ENCODE data around the gene NPFFR1.

Gene NPFFR1

DNA sequence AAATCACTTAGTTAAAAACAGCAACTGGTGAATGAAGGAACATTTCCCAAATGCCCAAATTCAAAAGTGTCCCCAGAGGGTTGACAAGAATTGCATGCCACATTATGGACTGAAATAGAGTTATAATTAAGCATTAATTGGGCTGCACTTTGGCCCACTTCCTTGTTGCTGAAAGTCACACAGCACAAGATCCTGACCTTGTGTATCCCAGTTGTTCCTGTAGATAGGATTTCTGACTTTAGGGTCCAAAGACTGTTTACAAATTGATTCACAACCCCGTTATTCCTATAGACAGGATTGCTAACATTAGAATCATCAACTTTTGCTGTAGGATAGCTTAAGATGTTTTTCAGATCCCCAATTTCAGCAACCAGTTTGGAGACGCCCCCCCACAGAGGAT lies 31.5 kb upstream of the NPFFR1 start:
- H3K27me3 ChIP-seq (ENCODE audit: insufficient read depth, low read length), result no peaks in the 10 kb centered on the region
- H3K4me1 ChIP-seq (ENCODE audit: insufficient read depth, low read length), result no peaks in the 10 kb centered on the region
- H3K4me3 ChIP-seq (ENCODE audit: low read length), result no peak overlapping the region
- no peaks in the 10 kb centered on the region for H3K36me3 ChIP-seq (ENCODE audit: insufficient read depth, low read length)
- H3K9me3 ChIP-seq (ENCODE audit: insufficient read depth, low read depth, low read length), result no peaks in the 10 kb centered on the region
- no peak overlapping the region for H3K27ac ChIP-seq (ENCODE audit: low read depth, low read length)
- WGBS, result 82% methylated on average over 2 of the region's 2 CpGs
- H3K9ac ChIP-seq (ENCODE audit: low read depth, low read length), result no peak overlapping the region

DNA sequence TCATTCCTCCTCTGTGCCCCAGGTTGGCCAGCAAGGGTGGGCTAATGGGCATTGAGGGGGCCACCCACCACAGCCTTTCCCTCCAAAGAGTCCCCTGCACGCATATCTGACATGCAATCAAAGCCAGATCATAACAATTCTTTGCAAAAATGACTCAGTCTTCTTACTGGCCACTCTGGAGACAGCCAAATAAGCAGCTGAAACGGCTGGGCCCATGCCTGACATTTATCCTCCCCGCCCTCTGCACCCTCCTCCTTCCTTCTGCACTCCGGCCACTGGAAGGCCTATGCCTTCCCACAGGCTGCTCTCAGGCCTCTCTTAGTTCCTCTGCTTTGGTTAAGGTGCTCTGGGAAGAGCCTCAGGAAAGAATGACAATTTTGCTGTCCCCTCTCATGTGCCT lies 29.2 kb upstream of the NPFFR1 start:
- 80% methylated on average over 4 of the region's 4 CpGs for WGBS
- no peaks in the 10 kb centered on the region for H3K9me3 ChIP-seq (ENCODE audit: insufficient read depth, low read depth, low read length)
- no peak overlapping the region for H3K9ac ChIP-seq (ENCODE audit: low read depth, low read length)
- H3K27me3 ChIP-seq (ENCODE audit: insufficient read depth, low read length), result no peaks in the 10 kb centered on the region
- no peaks in the 10 kb centered on the region for H3K36me3 ChIP-seq (ENCODE audit: insufficient read depth, low read length)
- no peaks in the 10 kb centered on the region for H3K4me1 ChIP-seq (ENCODE audit: insufficient read depth, low read length)
- no peak overlapping the region for H3K27ac ChIP-seq (ENCODE audit: low read depth, low read length)
- no peak overlapping the region for H3K4me3 ChIP-seq (ENCODE audit: low read length)

GRCh38 chr10:70312249-70312648 lies 28.4 kb upstream of the NPFFR1 start:
- no peaks in the 10 kb centered on the region for H3K9me3 ChIP-seq (ENCODE audit: insufficient read depth, low read depth, low read length)
- H3K27me3 ChIP-seq (ENCODE audit: insufficient read depth, low read length), result no peaks in the 10 kb centered on the region
- no peak overlapping the region for H3K9ac ChIP-seq (ENCODE audit: low read depth, low read length)
- no peak overlapping the region for H3K27ac ChIP-seq (ENCODE audit: low read depth, low read length)
- H3K36me3 ChIP-seq (ENCODE audit: insufficient read depth, low read length), result no peaks in the 10 kb centered on the region
- WGBS, result 86% methylated on average over 5 of the region's 5 CpGs
- no peaks in the 10 kb centered on the region for H3K4me1 ChIP-seq (ENCODE audit: insufficient read depth, low read length)
- H3K4me3 ChIP-seq (ENCODE audit: low read length), result no peak overlapping the region

DNA sequence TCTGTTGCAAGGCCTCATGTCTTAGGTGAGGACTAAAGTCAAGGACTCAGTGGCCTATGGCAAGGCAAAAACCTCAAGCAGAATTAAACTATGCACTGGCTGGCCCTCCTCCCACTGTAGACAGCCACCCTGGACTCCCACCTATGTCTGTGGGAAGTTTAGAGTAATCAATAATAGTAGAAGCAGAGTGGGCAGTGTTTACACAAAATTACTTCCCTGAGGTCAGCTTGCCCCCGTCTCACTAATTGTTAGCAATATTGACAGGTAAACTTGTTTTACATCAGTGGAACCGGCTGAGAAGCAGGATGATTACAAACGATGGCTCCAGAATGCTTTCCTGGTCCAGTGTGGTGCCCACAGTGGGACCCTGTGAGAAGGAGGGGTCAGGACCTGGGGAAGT lies 27.9 kb upstream of the NPFFR1 start:
- 94% methylated on average over 3 of the region's 3 CpGs for WGBS
- Histone ChIP-seq H3K36me3 (ENCODE audit: insufficient read depth, low read length) (no peaks in the 10 kb centered on the region), H3K27me3 (ENCODE audit: insufficient read depth, low read length) (no peaks in the 10 kb centered on the region), H3K27ac (ENCODE audit: low read depth, low read length) (no peak overlapping the region), H3K9ac (ENCODE audit: low read depth, low read length) (no peak overlapping the region), H3K4me3 (ENCODE audit: low read length) (no peak overlapping the region), H3K4me1 (ENCODE audit: insufficient read depth, low read length) (no peaks in the 10 kb centered on the region), H3K9me3 (ENCODE audit: insufficient read depth, low read depth, low read length) (no peaks in the 10 kb centered on the region)

DNA sequence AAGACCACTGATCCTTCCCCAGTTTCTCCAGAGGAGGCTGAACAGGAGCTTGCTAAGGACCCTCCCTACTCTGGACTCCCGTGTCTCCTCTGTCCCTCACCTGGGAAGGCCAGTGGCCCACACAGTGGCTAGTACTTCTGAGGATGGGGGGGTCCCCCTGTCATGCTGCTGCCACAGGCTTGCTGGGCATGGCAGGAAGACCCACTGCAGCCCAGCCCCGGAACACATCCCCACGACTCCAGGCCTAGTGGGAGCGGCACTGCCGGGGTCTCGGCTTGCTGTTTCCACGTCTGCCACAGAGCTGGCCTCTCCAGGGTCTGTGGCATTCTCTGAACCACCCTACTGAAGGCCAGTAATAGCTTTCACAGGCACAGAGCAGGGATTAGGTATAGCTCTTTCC lies 25.9 kb upstream of the NPFFR1 start:
- no peak overlapping the region for H3K9ac ChIP-seq (ENCODE audit: low read depth, low read length)
- H3K27ac ChIP-seq (ENCODE audit: low read depth, low read length), result no peak overlapping the region
- H3K27me3 ChIP-seq (ENCODE audit: insufficient read depth, low read length), result no peaks in the 10 kb centered on the region
- no peaks in the 10 kb centered on the region for H3K9me3 ChIP-seq (ENCODE audit: insufficient read depth, low read depth, low read length)
- no peaks in the 10 kb centered on the region for H3K4me1 ChIP-seq (ENCODE audit: insufficient read depth, low read length)
- no peak overlapping the region for H3K4me3 ChIP-seq (ENCODE audit: low read length)
- 94% methylated on average over 7 of the region's 7 CpGs for WGBS
- H3K36me3 ChIP-seq (ENCODE audit: insufficient read depth, low read length), result no peaks in the 10 kb centered on the region

DNA sequence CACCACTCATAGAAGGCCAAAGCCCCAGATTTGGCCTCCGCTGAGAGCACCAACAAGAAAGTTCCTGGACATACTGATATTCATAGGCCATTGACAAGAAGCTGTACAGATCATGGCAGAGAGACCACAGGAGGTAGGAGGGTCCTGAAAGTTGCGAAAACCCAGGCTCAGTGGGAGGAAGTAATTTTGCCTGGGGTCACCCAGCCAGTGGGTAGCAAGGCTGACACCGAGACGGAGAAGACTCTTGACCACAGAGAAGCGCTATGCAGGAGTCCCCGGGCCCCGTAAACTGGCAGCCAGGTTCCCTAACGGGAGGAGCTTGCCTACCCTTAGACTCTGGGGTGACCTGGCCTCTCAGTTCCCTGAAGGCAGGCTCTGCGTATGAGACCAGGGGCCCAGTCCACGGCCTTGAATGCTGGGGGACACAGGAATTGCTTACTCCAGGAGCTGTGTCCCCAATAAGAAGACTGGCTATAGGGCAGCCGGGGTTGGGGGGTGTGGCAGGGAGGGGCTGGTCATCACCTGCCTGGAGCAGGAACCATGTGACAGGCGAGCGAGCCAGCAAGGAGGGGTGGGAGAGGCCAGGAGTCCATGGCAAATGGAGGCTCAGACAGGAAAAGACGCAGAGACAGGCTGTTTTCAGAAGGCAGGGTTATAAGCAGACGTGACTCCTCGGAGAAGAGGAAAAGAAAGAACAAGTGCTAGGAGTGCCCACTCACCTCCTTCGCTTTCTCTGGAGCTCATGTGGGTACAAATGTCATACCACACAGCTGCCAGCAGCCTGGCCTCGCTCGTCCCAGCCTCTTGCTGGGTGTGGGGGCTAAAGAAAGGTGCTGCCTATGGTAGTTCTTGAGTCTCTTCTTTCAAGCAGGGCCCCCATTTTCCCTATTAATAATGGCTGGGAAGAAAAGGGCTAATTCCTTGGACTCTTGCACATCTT lies 24.6 kb upstream of the NPFFR1 start:
- no peaks in the 10 kb centered on the region for H3K4me1 ChIP-seq (ENCODE audit: insufficient read depth, low read length)
- H3K4me3 ChIP-seq (ENCODE audit: low read length), result no peak overlapping the region
- WGBS, result 94% methylated on average over 19 of the region's 19 CpGs
- H3K27me3 ChIP-seq (ENCODE audit: insufficient read depth, low read length), result no peaks in the 10 kb centered on the region
- no peaks in the 10 kb centered on the region for H3K9me3 ChIP-seq (ENCODE audit: insufficient read depth, low read depth, low read length)
- no peak overlapping the region for H3K27ac ChIP-seq (ENCODE audit: low read depth, low read length)
- H3K36me3 ChIP-seq (ENCODE audit: insufficient read depth, low read length), result no peaks in the 10 kb centered on the region
- no peak overlapping the region for H3K9ac ChIP-seq (ENCODE audit: low read depth, low read length)

DNA sequence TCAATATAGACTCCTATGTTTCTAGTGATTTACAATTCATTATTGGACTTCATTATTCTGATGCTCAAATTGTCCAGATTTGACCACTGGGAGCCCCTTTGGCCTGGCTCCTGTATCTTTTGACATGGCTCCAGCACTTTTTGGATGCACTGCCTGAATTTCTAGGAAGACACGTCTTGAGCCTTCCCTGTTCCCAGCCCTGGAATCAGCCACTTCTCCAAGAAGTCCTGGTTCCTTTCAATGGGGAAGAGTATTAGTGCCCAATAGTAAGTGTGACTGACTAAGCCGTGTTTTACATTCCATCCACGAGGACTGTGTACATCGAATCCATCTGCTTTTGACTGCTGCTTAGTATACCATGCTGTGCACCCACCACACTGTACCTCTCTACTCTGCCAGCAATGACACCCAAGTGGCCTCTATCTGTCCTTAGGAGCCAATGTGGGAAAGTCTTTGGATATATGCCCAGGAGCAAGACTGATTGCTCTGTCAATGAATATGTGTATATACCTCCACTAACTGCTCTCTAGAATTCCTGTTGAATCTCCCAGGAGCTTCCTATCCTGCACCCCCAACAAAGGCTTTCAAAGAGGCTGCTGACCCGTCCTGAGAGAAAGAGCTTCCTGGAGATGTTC lies 23.2 kb upstream of the NPFFR1 start:
- 91% methylated on average over 5 of the region's 5 CpGs for WGBS
- Histone ChIP-seq H3K27ac (ENCODE audit: low read depth, low read length) (no peak overlapping the region), H3K9me3 (ENCODE audit: insufficient read depth, low read depth, low read length) (no peaks in the 10 kb centered on the region), H3K4me3 (ENCODE audit: low read length) (no peak overlapping the region), H3K9ac (ENCODE audit: low read depth, low read length) (no peak overlapping the region), H3K4me1 (ENCODE audit: insufficient read depth, low read length) (no peaks in the 10 kb centered on the region), H3K27me3 (ENCODE audit: insufficient read depth, low read length) (no peaks in the 10 kb centered on the region), H3K36me3 (ENCODE audit: insufficient read depth, low read length) (no peaks in the 10 kb centered on the region)

- WGBS, result 90% methylated on average over 4 of the region's 4 CpGs
- H3K4me1 ChIP-seq (ENCODE audit: insufficient read depth, low read length), result no peaks in the 10 kb centered on the region
Measured at GRCh38 chr10:70306181-70306705, 22.4 kb upstream of the NPFFR1 start.

GRCh38 chr10:70303730-70304129 lies 19.9 kb upstream of the NPFFR1 start:
- H3K4me3 ChIP-seq (ENCODE audit: low read length), result no peak overlapping the region
- no peaks in the 10 kb centered on the region for H3K4me1 ChIP-seq (ENCODE audit: insufficient read depth, low read length)
- H3K27me3 ChIP-seq (ENCODE audit: insufficient read depth, low read length), result no peaks in the 10 kb centered on the region
- 94% methylated on average over 2 of the region's 2 CpGs for WGBS
- H3K9ac ChIP-seq (ENCODE audit: low read depth, low read length), result no peak overlapping the region
- no peak overlapping the region for H3K27ac ChIP-seq (ENCODE audit: low read depth, low read length)
- no peaks in the 10 kb centered on the region; the same call in 1 of the 2 replicates for H3K36me3 ChIP-seq (ENCODE audit: insufficient read depth, low read length)
- no peaks in the 10 kb centered on the region for H3K9me3 ChIP-seq (ENCODE audit: insufficient read depth, low read depth, low read length)

More at GRCh38 chr10:70306181-70306705, 22.4 kb upstream of the NPFFR1 start:
- no peak overlapping the region for H3K27ac ChIP-seq (ENCODE audit: low read depth, low read length)
- no peak overlapping the region for H3K9ac ChIP-seq (ENCODE audit: low read depth, low read length)
- no peaks in the 10 kb centered on the region for H3K27me3 ChIP-seq (ENCODE audit: insufficient read depth, low read length)
- H3K9me3 ChIP-seq (ENCODE audit: insufficient read depth, low read depth, low read length), result no peaks in the 10 kb centered on the region
- no peak overlapping the region for H3K4me3 ChIP-seq (ENCODE audit: low read length)
- H3K36me3 ChIP-seq (ENCODE audit: insufficient read depth, low read length), result no peaks in the 10 kb centered on the region; the same call in 1 of the 2 replicates

GRCh38 chr10:70302292-70302691 lies 18.5 kb upstream of the NPFFR1 start:
- Histone ChIP-seq H3K9me3 (ENCODE audit: insufficient read depth, low read depth, low read length) (no peaks in the 10 kb centered on the region), H3K4me1 (ENCODE audit: insufficient read depth, low read length) (no peaks in the 10 kb centered on the region), H3K9ac (ENCODE audit: low read depth, low read length) (no peak overlapping the region), H3K27ac (ENCODE audit: low read depth, low read length) (no peak overlapping the region), H3K36me3 (ENCODE audit: insufficient read depth, low read length) (no peaks in the 10 kb centered on the region; the same call in 1 of the 2 replicates), H3K4me3 (ENCODE audit: low read length) (no peak overlapping the region), H3K27me3 (ENCODE audit: insufficient read depth, low read length) (no peaks in the 10 kb centered on the region)
- WGBS, result 98% methylated on average over 3 of the region's 3 CpGs

DNA sequence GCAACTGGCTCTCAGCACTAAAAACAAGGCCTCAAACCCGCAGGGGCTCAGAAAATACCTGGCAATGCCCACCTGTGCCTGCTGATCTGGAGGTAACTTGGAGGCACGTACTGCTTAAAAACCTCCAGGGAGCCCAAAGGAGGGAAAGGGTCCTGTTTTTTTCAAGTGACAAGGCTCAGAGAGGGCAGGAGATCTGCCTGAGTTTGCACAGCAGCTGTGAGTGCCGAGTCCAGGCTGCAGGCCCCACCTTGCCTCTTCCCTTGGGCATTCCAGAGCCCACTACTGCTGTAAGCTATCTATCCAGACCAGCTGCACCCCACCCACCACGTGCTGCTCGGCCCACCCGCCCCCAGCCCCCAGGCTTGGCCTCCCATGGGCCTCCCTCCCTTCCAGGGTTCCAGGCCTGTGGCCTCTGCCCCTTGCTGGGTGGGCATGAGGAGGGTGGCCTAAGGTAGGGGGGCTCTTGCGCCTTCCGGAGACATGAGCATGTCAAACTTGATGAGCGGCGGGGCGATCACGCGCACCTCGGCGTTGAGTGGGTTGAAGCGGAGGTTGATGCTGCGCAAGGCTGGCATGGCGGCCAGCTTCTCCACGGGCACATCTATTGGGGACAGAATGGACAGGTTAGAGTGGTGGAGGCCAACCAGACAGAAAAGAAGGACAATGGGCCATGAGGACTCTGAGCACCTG lies 17.2 kb upstream of the NPFFR1 start:
- Histone ChIP-seq H3K4me3 (ENCODE audit: low read length) (no peak overlapping the region), H3K27me3 (ENCODE audit: insufficient read depth, low read length) (no peaks in the 10 kb centered on the region), H3K36me3 (ENCODE audit: insufficient read depth, low read length) (no peaks in the 10 kb centered on the region; the same call in 1 of the 2 replicates), H3K9ac (ENCODE audit: low read depth, low read length) (no peak overlapping the region), H3K4me1 (ENCODE audit: insufficient read depth, low read length) (no peaks in the 10 kb centered on the region), H3K9me3 (ENCODE audit: insufficient read depth, low read depth, low read length) (no peaks in the 10 kb centered on the region), H3K27ac (ENCODE audit: low read depth, low read length) (no peak overlapping the region)
- 94% methylated on average over 18 of the region's 19 CpGs for WGBS

Measured in HUES64 (cell line).